C4-2B (cell line): Measurements from ENCODE around the gene PRTFDC1.

Experiments used
- H3K27ac ChIP-seq: fragments of 450-650 bp; 2 replicates; pipeline ENCODE4 v1.5.1; 2017
- ZFX ChIP-seq: fragments of 450-650 bp; IDR thresholded peaks from 2 replicates; pipeline ENCODE4 v1.6.1; 2017
- TF ChIP-seq, protein P1 (sequence below): fragments of 450-650 bp; conservative IDR thresholded peaks from 2 replicates; pipeline ENCODE4 v1.5.1; 2017; ENCODE audit warnings: mild to moderate bottlenecking

Gene PRTFDC1

DNA sequence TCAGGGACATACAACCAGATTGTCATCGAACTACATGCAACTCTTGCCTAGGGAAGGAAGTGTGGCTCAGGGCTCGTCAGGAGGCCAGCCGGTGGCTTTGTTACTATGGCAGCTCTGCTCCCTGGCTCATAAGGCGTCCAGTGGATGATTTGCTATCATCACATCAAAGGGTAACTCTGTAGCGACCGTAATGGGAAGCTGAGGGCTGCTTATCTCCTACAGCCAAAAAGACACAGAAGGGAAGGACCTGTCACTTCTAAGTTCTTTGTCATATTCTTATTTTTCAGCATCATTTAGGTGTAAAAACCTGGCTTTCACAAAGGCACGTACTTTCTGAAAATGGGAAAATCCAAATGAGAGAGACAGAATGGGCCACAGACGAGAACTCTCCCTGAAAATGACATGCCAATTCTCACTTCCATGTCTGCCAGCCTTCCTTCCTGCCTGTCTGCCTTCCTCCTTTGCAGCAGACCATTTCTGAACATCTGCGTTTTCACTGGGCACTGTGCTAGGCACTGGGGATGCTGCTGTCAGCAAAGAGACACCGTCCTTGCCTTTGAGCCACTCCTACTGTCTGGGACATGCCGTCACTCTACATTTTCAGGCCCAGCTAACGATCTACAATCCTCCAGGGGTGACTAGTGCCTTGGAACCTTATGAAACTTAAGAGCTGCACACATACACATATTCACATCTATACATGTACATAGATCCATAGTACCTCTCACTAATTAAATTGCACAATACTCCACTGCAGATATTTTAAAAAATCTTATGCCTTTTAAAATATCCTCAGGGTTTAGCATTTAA is 36.6 kb upstream of the PRTFDC1 start:
- H3K27ac ChIP-seq, result no peak overlapping the region
- TF ChIP-seq ZFX, result no peak
- TF ChIP-seq, protein P1, sequence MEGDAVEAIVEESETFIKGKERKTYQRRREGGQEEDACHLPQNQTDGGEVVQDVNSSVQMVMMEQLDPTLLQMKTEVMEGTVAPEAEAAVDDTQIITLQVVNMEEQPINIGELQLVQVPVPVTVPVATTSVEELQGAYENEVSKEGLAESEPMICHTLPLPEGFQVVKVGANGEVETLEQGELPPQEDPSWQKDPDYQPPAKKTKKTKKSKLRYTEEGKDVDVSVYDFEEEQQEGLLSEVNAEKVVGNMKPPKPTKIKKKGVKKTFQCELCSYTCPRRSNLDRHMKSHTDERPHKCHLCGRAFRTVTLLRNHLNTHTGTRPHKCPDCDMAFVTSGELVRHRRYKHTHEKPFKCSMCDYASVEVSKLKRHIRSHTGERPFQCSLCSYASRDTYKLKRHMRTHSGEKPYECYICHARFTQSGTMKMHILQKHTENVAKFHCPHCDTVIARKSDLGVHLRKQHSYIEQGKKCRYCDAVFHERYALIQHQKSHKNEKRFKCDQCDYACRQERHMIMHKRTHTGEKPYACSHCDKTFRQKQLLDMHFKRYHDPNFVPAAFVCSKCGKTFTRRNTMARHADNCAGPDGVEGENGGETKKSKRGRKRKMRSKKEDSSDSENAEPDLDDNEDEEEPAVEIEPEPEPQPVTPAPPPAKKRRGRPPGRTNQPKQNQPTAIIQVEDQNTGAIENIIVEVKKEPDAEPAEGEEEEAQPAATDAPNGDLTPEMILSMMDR, result no peak

DNA sequence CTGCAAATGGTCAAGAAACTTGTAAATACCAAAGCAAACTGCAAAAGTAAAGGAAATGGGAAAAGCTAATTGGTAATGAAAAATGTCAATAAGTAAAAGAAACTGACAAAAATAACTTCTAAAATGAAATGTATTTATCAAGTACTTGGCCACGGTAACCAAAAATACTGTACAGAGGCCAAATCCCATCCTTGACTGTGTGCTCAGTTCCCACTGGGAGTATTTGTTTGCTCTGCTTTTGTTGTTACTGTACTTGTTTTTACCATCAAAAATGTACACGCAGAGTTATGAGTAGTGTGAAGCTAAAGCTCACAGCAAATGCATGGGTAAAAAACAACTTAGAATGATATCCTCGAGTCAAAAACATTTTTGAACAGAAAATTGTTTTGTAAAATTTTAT is 32.5 kb upstream of the PRTFDC1 start:
- TF ChIP-seq, protein P1, result no peak
- TF ChIP-seq ZFX, result no peak
- H3K27ac ChIP-seq, result no peak overlapping the region

DNA sequence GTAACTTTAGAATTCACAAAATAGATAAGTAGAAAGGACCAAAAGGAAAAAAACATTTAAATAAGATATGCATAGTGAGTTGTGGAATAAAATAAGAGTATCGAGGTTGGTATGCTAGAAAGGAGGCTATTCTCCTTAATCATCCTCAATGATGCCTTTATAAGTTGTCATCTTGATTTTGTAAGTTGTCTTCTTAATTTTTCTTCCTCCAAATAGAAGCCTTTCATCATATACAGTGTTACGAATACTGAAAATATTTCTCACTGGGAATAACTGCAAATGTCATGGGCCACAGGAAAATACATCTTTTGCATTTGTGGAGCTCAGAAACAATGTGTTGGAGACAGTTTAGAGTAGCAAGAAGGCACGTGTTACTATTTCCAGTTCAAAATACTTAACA is 31.5 kb upstream of the PRTFDC1 start:
- no peak overlapping the region for H3K27ac ChIP-seq
- no peak for TF ChIP-seq ZFX
- TF ChIP-seq, protein P1, result no peak

DNA sequence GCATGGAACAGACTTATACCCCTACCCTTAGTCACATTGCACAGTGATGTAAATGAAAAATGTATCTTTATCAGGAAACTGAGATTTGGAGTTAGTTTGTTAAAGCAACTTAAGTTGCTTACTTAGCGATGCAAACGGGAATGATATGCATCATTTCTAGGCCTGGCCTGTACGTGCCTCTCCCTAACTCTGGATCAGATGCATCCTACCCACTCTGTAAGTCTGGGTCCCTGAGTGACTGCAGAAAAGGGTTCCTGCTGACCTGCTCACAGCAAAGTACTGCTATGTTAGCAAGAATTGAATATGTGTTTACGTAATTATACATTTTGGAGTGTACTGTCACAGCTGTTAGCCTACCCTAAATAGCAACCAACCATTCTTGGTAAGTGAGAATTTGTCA is 30.7 kb upstream of the PRTFDC1 start:
- no peak overlapping the region for H3K27ac ChIP-seq
- TF ChIP-seq ZFX, result no peak
- TF ChIP-seq, protein P1, result no peak

DNA sequence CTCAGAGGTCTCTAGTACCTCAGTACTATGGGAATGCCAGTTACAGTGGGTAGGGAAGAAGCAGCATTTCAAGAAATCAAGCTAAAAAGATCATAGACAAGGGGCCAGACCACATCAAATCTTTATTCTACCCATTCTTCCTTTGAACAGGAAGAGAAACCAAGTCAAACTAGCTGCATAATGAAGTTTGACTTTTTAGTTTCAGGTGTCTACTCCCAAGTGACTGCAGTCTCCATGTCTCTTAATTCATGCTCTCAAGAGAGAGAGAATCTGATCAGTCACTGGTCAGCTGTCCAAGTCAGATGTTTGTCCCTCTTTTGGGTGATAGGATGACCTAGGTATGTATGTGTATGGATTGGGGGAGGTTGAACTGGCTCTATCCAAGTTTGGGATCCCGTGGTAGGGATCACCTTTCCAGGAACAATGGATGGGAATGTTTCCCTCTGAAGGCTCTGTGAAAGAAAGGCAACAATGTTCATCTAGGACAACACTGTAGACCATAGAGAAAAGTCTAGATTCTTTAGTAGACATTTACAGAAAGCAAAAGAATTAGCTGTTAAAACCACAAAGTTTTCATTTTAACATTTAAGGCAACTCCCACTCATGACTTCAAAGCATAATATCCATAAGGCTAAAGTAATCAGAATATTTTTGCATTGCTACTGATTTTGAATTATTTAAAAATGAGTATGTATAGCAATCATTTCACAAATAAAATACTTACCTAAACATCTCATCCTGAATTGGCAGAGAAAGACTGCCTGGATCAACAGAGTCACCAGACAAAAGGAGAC is 30.1 kb upstream of the PRTFDC1 start:
- TF ChIP-seq, protein P1, result no peak
- TF ChIP-seq ZFX, result no peak
- no peak overlapping the region for H3K27ac ChIP-seq

DNA sequence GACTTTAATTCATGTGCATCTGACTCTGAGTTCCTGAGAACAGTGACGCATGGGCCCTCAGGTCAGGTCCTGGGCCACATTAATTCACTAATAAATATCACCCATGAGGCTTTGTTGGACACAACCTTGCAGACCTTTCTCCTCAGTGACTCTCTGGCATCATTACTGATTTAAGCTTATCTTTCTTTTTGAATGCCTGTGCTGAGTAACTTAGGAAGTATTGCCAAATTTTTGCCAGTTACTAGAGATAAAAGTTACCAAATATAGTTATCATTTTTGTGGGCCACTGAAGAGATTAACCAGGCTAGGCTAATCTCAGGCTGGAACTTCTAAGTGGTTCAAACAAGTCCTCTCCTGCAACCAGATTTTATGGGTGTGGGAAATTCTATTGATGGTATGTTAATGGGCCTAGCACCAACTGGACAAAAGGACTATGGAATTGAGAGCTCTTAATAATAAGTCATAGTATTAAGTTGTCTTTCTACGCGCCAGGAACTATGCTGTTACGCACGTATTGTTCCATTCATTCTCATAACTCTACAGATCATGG is 28.8 kb upstream of the PRTFDC1 start:
- TF ChIP-seq, protein P1, result no peak
- no peak for TF ChIP-seq ZFX
- no peak overlapping the region for H3K27ac ChIP-seq

DNA sequence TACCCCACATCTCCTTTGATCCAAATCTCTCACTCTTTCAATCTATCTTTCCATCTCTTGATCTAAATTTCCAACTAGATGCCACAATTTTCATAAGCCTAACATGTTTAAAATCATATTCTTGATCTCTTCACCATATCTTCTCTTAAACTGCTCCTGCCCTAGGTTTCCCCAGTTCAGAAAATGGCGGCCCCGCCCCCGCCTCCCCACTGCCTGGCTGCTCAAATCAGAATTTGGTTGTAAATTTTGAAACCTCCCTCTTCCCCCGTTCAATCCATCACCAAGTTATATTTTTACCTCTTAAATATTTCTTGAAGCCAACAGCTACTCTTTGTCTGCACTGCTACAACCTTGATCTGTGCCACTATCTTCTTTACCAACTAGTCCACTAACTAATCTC is 27.3 kb upstream of the PRTFDC1 start:
- H3K27ac ChIP-seq, result no peak overlapping the region
- TF ChIP-seq, protein P1, result no peak
- TF ChIP-seq ZFX, result no peak
